HG03442 (cell line): ENCODE results near the gene DCDC2B.

Source experiments
- ATAC-seq: cut with Tn5 transposase; IDR thresholded peaks from one replicate; pipeline ENCODE4 v1.9.1; 2021; ENCODE audit warnings: mild to moderate bottlenecking, moderate library complexity; ENCODE audit not compliant: unreplicated experiment

DCDC2B gene

GRCh38 chr1:32221980-32222755 lies 13.3 kb downstream of the DCDC2B start, which contains the start of the genes EIF3I and TMEM234:
TSS of gene EIF3I (plus strand) at chr1:32222407. CDS start at chr1:32222442, 35 bp downstream.
TSS of gene TMEM234 (minus strand) at chr1:32222353. CDS start at chr1:32222322, 31 bp downstream.
- peak; percentile 95 for ATAC-seq

- no peak for ATAC-seq
Measured at GRCh38 chr1:32223683-32224082, 14.8 kb downstream of the DCDC2B start.

GRCh38 chr1:32224285-32224684 lies 15.4 kb downstream of the DCDC2B start:
- no peak for ATAC-seq

- ATAC-seq = no peak
Measured at GRCh38 chr1:32228771-32229170, 19.9 kb downstream of the DCDC2B start.

GRCh38 chr1:32231843-32232432 lies 23.0 kb downstream of the DCDC2B start:
- no peak for ATAC-seq

- no peak for ATAC-seq
Measured at GRCh38 chr1:32232558-32233304, 23.8 kb downstream of the DCDC2B start.

GRCh38 chr1:32234792-32235191 lies 25.9 kb downstream of the DCDC2B start:
- no peak for ATAC-seq

GRCh38 chr1:32239337-32239736 lies 30.4 kb downstream of the DCDC2B start:
- ATAC-seq = no peak

GRCh38 chr1:32239790-32240139 lies 30.9 kb downstream of the DCDC2B start:
- no peak for ATAC-seq

GRCh38 chr1:32240140-32240951 lies 31.5 kb downstream of the DCDC2B start:
- ATAC-seq = no peak

GRCh38 chr1:32241001-32241763 lies 32.3 kb downstream of the DCDC2B start:
- ATAC-seq = no peak

- ATAC-seq = no peak
Measured at GRCh38 chr1:32242341-32242851, 33.5 kb downstream of the DCDC2B start.

GRCh38 chr1:32246888-32247273 lies 38.0 kb downstream of the DCDC2B start, which contains the start of gene FAM167B:
TSS of gene FAM167B (plus strand) at chr1:32247222. CDS start at chr1:32247422, 200 bp downstream.
- no peak for ATAC-seq

GRCh38 chr1:32247452-32247851 lies 38.6 kb downstream of the DCDC2B start:
- no peak for ATAC-seq

- peak; percentile 33 for ATAC-seq
Measured at GRCh38 chr1:32247983-32248889, 39.3 kb downstream of the DCDC2B start.

GRCh38 chr1:32249831-32250525 lies 41.1 kb downstream of the DCDC2B start:
- peak; percentile 49 for ATAC-seq

GRCh38 chr1:32250893-32251716 lies 42.2 kb downstream of the DCDC2B start, which contains the start of gene LCK:
TSS of gene LCK (plus strand) at chr1:32251265. CDS start at chr1:32274330, 23,065 bp downstream.
- no peak for ATAC-seq
